ENCODE data around the gene ZNF441.
"Not testable (repeated sequence)": the region's sequence is repeated elsewhere in the genome, so short reads cannot be mapped to it uniquely, and the experiment has no call there.

Gene ZNF441

DNA sequence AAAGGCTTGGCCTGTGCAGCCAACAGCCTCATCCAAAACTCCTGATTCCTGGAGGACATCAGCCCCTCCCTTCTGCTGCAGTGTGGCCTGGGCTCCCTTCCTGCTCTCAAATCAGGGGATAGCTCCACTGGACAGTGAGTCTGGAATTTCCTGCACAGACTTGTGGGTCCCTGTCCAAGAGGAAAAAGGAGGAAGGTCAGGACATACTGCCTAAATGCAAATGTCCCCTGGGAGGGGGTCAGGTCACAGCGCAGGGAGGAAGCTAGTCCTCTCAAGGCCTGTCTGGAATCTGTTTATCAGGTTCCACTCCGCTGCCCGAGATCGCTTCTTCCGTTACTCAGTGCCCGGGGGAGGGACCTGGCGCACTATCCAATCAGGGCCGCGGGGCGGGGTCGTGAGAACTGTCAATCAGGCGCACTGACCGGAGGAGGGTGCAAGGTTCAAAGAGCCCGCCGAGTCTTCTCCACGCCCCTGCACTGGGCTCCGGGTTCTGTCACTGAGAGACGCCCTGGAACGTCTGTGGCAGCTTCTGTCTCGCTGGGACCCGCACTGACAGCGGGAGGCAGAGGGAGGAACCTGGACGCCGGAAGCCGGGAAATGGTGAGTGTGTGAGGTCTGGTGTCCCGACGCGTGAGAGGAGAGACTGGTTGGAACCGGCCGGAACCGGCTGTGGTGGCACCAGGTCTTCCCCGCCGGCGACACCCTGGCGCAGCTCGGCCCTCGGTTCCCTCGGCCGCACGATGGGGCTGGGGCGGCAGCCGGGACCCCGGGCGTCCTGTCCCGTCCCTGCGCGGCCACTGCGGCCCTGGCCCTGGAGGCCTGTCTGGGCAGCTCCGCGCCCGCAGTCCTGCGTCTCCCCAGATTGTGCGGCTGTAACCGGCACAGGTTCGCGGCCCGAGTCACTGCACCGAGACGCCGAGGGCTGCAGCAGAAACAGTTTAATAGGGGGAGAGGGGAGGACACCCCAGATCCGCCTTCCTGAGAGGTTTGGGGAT is at the start of gene ZNF441:
Gene ZNF441, plus strand, starts transcription at position 404 of the 995 bp plus-strand sequence. Its CDS starts 194 bp downstream, at position 598.
- DNase-seq = peak; percentile 48

DNA sequence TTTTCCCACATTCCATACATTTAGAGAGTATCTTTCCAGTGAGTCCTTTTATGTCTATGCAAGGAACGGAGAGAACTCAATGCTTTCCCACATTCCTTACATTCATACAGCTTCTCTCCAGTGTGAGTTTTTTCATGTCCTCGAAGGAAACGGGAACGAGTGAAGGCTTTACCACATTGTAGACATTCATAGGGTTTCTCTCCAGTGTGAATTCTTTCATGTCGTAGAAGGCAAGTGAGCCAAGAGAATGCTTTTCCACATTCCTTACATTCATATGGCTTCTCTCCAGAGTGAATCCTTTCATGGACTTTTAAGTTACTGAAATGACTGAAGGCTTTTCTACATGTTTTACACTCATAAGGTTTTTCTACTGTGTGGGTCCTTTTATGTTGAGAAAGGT is 45.1 kb upstream of the ZNF441 start:
- DNase-seq = no peak

DNA sequence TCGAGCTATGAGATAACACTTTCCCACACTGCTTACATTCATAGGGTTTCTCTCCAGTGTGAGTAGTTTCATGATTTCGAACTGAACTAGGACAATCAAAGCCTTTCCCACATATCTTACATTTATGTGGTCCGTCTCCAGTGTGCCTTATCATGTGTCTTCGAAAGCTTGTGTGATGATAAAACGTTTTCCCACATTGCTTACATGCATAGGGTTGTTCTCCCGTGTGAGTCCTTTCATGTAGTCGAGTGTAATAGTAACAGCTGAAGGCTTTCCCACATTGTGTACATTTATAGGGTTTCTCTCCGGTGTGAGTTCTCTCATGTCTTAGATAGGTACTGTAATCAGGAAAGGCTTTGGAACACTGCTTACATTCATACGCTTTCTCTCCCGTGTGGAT is 44.4 kb upstream of the ZNF441 start:
- DNase-seq = no peak

DNA sequence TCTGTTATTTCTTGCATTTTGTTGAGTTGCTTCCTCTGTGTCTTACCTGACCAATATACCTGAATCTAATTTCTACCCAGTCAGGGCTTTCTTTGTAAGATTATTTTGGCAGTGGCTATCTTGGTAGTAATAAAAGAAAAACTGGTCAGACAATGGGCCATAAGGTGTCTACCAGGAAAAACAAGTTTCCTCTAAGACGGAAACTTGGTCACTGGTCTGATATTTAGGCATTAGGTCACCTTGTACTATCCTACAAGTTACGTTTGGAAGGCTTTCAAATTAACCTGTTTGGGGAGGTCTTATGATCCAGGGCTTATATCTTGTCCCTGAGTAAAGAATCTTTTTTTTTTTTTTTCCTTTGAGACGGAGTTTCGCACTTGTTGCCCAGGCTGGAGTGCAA is 37.2 kb upstream of the ZNF441 start:
- DNase-seq = no peak

DNA sequence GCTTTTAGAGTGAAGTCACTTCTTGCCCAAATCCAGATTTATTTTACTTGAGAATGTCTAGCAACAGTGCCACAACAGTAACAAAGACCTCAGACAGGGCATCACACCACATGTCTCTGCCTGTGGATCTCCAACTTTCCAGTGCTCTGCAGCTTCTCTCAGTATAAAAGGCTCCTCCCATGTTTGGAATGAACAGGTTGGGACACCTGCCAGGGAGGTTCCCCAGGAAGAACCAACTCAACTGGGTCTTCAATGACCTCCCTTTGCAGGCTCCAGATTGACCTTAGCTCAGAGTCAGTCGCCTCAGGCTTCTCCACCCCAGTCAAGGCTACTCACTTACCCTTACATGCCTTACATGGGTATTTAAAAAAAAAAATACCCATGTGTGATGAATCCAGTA is 31.4 kb upstream of the ZNF441 start:
- no peak for DNase-seq

DNA sequence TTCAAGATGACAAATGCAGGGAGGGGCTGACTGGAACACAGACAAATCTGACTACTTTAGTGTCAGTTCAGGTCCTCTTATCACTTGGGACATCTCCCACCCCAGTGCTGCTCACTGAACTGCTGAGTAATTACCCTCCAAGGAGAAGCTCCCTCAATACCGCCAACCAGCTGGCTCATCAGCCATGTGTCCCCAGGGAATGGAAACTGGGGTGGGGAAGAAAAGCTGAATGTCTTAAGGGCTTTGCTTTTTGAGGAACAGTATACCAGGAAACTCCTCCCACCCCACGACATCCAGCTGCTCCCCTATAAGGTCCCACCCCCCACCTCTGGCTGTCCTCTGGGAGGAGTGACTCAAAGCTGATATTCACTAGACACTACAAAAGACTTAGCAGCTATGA is 30.1 kb upstream of the ZNF441 start:
- DNase-seq = peak; percentile 24

DNA sequence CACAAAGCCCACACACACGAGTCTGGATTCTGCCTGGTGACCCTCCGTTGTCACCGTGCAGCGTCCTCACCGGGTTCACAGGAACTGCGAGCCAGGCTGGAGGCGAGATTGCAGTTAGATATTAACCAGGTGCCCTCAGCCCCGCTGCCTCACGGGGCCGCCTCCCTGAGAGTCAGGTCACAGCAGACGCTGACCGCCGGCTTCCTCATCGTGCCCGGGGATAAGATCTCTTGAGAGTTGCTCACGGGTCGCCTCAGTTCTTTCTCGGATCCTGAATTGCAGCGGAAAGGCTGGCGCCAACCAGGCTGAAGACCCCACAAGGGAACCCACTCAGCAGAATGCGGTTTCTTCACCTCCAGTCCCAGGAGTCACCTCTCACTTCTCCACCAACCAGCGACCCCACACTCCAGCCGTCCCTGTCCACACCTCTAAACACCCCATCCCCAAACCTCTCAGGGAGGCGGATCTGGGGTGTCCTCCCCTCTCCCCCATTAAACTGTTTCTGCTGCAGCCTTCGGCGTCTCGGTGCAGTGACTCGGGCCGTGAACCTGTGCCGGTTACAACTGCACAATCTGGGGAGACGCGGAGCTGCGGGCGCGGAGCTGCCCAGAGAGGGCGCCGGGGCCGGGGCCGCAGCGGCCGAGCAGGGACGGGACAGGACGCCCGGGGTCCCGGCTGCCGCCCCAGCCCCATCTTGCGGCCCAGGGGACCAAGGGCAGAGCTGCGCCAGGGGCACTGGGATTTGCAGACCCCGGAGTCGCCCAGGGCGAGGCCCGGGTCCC is 28.6 kb upstream of the ZNF441 start:
- DNase-seq = peak; percentile 10

DNA sequence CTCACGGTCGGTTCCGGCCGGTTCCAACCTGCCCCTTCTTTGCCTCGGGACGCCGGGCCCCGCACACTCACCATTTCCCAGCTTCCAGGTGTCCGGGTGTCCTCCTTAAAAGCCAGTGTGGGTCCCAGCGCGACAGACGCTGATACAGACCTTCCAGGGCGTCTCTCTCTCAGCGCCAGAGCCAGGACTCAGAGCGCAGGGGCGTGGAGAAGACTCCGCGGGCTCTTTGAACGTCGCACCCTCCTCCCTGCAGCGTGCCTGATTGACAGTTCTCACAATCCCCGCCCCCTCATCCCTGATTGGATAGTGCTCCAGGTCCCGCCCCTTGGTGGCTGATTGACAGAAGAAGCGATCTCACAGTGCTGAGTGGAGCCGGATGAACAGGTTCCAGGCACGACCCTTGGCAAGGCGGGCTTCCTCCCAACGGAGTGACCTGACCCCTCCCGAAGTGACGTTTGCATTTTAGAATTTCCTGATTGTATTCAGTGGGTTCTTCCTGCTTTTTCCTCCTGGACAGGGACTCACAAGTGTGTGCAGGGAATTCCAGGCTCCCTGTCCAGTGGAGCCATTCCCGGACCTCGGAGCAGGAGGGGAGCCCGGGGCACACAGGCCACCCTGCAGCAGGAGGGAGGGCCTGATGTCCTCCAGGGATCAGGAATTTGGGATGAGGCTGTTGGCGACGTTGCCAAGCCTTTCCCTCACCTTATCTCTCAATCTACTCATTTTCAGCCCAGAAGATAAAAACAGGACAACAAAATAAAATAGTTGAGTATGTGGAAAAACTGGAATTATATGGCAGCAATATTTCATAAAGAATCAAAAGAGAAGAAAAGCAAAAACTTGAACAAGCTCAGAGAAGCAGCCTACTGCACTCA is 27.8 kb upstream of the ZNF441 start, which contains the start of gene ZNF823:
Gene ZNF823, minus strand, starts transcription at position 201 of the 875 bp plus-strand sequence. Its CDS starts 127 bp downstream, at position 74.
- peak; percentile 99 for DNase-seq

DNA sequence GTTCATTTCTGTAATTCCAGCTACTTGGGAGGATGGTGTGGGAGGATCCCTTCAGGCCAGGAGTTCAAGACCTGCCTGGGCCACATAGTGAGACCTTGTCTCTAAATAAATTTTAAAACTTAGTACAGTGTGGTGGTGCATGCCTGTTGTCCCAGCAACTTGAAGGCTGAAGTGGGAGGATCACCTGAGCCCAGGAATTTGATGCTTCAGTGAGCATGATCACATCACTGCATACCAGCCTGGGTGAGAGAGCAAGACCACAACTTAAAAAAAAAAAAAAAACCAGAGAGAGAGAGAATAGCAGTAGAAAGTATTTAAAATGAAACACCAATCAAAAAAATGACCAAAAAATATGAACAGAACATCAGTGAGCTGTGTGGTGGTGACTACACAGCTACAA is 20.9 kb upstream of the ZNF441 start:
- DNase-seq = no peak

DNA sequence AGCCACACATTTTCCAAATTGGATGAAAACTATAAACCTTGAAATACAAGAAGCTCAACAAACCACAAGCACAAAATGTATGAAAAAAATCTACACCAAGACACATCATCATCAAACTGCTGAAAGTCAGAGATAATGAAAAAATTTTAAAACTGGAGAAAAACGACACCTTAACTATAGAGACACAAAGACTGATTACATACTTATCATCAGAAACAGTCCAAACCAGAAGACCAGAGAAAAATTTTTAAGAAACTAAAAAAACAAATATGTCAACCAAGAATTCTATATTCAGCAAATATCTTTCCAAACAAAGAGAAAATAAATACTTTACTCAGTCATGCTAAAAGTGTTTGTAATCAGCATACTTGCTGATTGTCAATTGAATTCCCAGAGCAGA is 19.5 kb upstream of the ZNF441 start:
- no peak for DNase-seq

DNA sequence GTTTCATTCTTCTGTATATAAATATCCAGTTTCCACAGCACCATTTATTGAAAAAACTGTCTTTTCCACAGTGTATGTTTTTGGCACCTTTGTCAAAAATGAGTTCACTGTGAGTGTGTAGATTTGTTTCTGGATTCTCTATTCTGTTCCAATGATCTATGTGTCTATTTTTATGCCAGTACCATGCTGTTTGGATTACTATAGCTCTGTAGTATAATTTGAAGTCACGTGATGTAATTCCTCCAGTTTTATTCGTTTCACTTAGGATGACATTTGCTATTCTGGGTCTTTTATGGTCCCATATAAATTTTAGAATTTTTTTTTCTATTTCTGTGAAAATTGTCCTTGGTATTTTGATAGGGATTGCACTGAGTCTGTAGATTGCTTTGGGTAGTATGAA is 17.0 kb upstream of the ZNF441 start:
- no peak for DNase-seq

DNA sequence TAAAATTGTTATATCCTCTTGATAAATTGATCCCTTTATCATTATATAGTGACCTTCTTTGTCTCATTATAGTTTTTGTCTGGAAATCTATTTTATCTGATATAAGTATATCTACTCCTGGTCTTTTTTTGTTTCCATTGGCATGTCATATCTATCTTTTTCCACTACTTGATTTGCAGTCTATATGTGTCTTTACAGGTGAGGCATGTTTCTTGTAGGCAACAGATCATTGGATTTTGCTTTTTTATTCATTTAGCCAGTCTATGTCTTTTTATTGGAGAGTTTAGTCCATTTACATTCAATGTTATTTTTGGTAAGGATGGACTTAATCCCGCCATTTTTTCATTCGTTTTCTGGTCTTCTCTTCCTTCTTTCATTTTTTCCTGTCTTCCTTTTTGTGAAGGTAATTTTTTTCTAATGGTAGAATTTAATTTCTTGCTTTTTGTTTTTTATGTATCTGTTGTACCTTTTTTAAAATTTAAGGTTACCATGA is 14.5 kb upstream of the ZNF441 start:
- no peak for DNase-seq

DNA sequence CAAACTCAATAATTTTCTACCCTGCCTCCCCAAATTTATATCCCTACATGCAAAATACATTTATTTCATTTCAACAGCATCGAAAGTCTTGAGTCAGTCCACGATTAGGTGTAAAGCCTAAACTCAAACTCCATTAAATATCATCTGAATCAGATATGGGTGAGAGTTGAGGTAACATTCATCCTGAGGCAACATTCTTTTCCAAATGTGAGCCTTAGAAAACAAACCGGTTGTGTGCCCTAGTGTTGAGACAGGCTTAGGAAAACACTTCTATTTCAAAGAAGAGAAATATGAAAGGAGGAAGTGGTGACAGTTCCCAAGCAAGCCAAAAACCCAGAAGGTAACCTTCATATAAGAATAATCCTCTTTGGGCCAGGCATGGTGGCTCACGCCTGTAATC is 12.1 kb upstream of the ZNF441 start:
- no peak for DNase-seq

DNA sequence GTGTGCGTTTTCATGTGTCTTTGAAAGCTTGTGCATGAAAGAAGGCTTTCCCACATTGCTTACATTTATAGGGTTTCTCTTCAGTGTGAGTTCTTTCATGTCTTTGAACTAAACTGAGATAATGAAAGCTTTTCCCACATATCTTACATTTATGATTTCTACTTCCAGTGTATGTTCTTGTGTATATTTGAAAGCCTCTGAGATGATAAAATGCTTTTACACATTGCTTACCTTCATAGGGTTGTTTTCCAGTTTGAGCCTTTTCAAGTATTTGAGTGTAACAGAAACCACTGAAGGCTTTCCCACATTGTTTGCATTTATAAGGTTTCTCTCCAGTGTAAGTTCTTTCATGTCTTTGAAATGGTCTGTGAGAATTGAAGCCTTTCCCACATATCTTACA is 9.8 kb upstream of the ZNF441 start:
- DNase-seq = no peak

DNA sequence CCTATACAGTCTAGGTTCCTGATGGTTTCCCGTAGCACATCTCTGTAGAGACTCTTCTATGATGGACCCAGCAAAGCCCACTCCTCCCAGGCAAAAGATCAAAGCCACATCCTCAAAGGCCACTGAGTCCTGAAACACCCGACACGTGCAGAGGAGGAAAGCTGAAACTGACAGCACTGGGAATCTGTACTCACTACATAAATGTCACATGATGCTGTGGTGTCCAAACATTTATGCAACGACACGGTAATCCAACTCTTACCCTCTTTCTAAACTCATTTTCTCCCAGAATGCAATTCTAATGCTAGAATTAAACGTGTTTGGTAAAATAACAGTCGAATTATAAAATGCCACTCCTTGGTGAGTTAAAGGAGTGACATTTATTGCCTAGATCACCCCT is 7.0 kb upstream of the ZNF441 start:
- no peak for DNase-seq

DNA sequence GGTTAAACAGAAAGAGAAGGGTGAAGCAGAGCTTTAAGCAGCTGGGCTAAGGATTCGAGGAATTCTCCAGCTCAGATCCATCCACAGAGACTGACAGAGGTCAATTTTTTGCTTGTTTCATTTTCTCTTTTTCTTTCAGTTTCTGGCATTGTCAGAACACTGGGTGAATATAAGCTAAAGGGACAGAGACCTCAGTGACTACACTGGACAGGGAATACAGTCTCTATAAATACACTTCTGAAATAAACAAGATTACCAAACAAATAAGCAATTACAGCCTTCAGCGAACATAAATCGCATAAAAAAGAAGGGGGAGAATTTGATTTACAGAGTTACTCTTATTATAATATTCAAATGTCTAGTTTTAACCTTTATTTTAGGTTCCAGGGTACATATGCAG is 3.7 kb upstream of the ZNF441 start:
- DNase-seq = no peak

DNA sequence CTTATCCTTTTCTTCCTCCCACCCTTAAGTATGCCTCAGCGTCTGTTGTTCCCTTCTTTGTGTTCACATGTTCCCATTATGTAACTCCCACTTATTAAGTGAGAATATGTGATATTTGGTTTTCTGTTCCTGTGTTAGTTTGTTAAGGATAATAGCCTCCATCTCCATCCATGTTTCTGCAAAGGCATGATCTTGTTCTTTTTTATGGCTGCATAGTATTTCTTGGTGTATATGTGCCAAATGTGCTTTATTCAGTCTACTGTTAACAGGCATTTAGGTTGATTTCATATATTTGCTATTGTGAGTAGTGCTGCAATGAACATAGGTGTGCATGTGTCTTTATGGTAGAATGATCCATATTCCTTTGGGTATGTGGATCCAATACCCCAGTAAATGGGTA is 3.2 kb upstream of the ZNF441 start:
- DNase-seq = no peak

DNA sequence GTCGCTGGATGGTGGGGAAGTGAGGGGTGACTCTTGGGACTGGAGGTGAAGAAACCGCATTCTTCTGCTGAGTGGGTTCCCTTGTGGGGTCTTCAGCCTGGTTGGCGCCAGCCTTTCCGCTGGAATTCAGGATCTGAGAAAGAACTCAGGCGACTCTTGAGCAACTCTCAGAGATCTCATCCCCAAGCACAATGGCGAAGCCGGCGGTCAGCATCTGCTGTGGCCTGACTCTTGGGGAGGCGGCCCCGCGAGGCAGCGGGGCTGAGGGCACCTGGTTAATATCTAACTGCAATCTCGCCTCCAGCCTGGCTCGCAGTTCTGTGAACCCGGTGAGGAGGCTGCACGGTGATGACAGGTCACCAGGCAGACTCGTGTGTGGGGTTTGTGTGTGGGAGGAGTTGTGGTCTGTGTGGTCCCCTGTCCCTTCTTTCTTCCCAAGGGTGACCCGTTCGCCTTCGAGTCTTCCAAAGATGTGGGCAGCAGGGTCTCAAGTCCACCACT is 883 bp downstream of the ZNF441 start:
- no peak for DNase-seq

DNA sequence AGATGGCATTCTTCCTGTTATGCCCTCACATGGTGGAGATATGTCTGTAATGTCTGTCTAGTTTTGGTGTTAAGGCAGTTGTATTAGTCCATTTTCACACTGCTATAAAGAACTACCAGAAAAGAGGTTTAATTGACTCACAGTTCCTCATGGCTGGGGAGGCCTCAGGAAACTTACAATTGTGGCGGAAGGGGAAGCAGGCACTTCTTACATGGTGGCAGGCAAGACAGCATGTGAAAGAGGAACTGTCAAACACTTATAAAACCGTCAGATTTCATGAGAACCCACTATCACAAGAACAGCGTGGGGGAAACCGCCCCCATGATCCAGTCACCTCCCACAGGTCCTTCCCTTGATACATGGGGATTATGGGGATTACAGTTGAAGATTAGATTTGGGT is 3.2 kb downstream of the ZNF441 start:
- DNase-seq = no peak

DNA sequence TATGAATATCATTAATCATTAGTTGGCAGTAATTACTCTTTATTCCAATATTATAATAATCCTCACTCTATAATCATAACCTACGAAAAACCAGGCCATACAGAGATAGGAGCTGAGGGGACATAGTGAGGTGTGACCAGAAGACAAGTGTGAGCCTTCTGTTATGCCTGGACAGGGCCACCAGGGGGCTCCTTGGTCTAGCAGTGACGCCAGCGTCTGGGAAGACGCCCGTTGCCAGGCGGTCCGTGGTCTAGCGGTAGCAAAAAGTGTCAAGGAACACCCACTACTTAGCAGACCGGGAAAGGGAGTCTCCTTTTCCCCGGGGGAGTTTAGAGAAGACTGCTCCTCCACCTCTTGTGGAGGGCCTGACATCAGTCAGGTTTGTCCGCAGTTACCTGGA is 4.7 kb downstream of the ZNF441 start:
- DNase-seq = not testable (repeated sequence)

DNA sequence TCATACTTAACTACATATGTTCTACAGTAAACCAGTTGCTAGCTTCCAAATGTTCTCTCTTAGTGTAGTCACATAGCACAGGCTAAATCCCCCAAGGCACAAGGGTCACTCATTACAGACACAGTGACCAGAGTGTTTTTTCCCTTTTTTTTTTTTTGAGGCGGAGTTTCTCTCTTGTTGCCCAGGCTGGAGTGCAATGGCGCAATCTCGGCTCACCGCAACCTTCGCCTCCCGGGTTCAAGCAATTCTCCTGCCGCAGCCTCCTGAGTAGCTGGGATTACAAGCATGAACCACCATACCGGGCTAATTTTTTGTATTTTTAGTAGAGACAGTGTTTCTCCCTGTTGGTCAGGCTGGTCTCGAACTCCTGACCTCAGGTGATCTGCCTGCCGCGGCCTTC is 9.9 kb downstream of the ZNF441 start:
- not testable (repeated sequence) for DNase-seq

DNA sequence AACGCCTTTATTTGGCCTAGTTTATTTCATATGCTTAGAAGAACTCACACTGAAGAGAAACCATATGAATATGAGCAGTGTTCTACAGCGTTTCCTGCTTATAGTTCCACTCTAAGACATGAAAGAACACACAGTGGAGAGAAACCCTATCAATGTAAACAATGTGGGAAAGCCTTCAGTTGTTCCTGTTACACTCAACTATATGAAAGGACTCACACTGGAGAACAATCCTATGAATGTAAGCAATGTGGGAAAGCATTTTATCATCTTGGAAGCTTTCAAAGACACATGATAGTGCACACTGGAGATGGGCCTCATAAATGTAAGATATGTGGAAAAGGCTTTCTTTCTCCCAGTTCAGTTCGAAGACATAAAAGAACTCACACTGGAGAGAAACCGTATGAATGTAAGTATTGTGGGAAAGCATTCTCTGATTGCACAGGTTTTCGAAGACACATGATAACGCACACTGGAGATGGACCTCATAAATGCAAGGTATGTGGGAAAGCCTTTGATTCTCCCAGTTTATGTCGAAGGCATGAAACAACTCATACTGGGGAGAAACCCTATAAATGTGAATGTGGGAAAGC is 13.7 kb downstream of the ZNF441 start:
- no peak for DNase-seq

Data from NCI-H2171 (cell line).